Astrocyte of the spinal cord (primary cell): ENCODE data around the gene TTC7B.

Experiments
- DNase-seq: peaks from one replicate; pipeline ENCODE4 v3.0.0; 2011; ENCODE audit warnings: low read depth, low spot score
- H3K4me3 ChIP-seq: 2 replicates; pipeline ENCODE4 v1.5.1; 2011; ENCODE audit warnings: low read depth, mild to moderate bottlenecking, low read length, moderate library complexity
- in situ Hi-C: cut with HindIII; loops from 2 replicates; pipeline ENCODE4 v1.10.0; 2017; ENCODE audit warnings: low sequenced_read_pairs
- TF ChIP-seq, protein P1 (sequence below): IDR thresholded peaks from 2 replicates; pipeline ENCODE4 v1.5.1; 2012; ENCODE audit warnings: low read depth, mild to moderate bottlenecking, low read length, inconsistent platforms

Gene TTC7B

DNA sequence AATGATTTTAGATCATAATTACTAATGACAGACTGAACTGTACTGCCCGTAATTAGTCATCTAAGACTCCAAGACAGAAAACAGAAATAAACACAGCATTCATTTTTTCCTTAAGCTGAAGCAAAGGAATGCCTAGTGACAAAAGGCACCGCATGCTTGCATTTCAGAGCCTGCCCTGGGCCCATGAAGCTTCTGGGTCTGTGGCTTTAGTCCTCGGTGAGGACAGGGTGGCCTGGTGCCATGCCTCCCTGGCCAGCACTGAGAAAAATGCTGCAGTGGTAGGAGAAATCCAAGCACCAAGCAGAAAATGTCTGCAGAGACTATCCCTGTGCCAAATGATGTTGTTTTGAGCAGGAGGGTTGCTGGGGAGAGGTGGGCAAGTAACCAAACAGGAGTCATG lies 247.8 kb downstream of the TTC7B start:
- in situ Hi-C loops = no loop called here
- no peak for DNase-seq
- TF ChIP-seq, protein P1, sequence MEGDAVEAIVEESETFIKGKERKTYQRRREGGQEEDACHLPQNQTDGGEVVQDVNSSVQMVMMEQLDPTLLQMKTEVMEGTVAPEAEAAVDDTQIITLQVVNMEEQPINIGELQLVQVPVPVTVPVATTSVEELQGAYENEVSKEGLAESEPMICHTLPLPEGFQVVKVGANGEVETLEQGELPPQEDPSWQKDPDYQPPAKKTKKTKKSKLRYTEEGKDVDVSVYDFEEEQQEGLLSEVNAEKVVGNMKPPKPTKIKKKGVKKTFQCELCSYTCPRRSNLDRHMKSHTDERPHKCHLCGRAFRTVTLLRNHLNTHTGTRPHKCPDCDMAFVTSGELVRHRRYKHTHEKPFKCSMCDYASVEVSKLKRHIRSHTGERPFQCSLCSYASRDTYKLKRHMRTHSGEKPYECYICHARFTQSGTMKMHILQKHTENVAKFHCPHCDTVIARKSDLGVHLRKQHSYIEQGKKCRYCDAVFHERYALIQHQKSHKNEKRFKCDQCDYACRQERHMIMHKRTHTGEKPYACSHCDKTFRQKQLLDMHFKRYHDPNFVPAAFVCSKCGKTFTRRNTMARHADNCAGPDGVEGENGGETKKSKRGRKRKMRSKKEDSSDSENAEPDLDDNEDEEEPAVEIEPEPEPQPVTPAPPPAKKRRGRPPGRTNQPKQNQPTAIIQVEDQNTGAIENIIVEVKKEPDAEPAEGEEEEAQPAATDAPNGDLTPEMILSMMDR = no peak
- no peak overlapping the region for H3K4me3 ChIP-seq

DNA sequence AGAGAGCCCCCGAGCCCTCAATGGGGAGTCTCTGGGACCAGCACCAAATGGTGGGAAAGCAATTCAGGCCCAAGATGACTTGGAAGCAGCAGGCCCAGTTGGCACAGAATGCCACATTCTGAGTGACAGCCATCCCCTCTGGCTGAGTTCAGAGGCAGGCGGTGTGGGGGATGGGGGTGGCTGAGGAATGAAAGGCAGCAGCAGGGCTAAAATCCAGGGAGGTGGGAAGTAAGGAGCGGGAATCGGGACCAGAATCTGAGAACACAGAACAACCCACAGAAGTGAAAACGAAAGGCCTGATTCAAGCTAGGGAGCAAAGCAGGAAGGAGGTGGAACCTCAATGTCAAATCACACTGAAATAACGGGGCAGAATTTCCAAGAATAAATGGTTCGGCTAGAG lies 248.2 kb downstream of the TTC7B start:
- DNase-seq = no peak
- TF ChIP-seq, protein P1 = no peak
- in situ Hi-C loops = no loop called here
- no peak overlapping the region for H3K4me3 ChIP-seq

- TF ChIP-seq, protein P1 = no peak
- in situ Hi-C loops = no loop called here
- no peak overlapping the region for H3K4me3 ChIP-seq
- no peak for DNase-seq
Measured at GRCh38 chr14:90567191-90567590, 249.0 kb downstream of the TTC7B start.

- in situ Hi-C loops = no loop called here
- H3K4me3 ChIP-seq = no peak overlapping the region
- TF ChIP-seq, protein P1 = no peak
- DNase-seq = no peak
Measured at GRCh38 chr14:90566481-90566880, 249.7 kb downstream of the TTC7B start.

- in situ Hi-C loops = no loop called here
- no peak for DNase-seq
- TF ChIP-seq, protein P1 = no peak
- H3K4me3 ChIP-seq = no peak overlapping the region
Measured at GRCh38 chr14:90564496-90564895, 251.7 kb downstream of the TTC7B start.

DNA sequence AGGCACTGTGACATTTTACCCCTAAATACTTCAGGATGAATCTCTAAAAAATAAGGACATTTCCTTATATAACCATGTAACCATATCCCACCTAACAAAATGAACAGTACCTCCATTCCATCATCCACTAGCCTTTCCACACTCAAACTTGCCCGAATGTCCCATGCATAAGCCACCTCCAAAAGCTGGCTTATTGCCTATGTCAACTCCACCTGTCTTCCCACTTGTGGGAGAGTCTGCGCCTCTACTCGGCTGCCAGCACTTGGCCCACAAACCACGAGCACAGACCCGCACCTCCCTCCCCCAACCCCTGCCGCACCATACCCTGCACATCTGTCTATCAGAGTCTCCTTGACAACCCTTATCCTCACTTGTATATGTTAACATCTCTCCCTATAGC lies 253.6 kb downstream of the TTC7B start:
- TF ChIP-seq, protein P1 = no peak
- DNase-seq = no peak
- in situ Hi-C loops = no loop called here
- no peak overlapping the region for H3K4me3 ChIP-seq

- DNase-seq = no peak
- in situ Hi-C loops = no loop called here
- no peak overlapping the region for H3K4me3 ChIP-seq
- TF ChIP-seq, protein P1 = no peak
Measured at GRCh38 chr14:90561920-90562319, 254.3 kb downstream of the TTC7B start.
